Astrocyte of the hippocampus (primary cell): ENCODE results near the gene SHISA6.

ENCODE experiments used
- DNase-seq: peaks from one replicate; pipeline ENCODE4 v3.0.0; 2011; ENCODE audit warnings: low read depth, low spot score

Gene SHISA6

GRCh38 chr17:11349106-11349505, 108.1 kb downstream of the SHISA6 start:
- no peak for DNase-seq

GRCh38 chr17:11351479-11351878, 110.5 kb downstream of the SHISA6 start:
- no peak for DNase-seq

GRCh38 chr17:11353601-11354000, 112.6 kb downstream of the SHISA6 start:
- no peak for DNase-seq

GRCh38 chr17:11356371-11356770, 115.4 kb downstream of the SHISA6 start:
- no peak for DNase-seq

- DNase-seq: no peak
Observed at GRCh38 chr17:11363565-11364117, 122.6 kb downstream of the SHISA6 start.

GRCh38 chr17:11366272-11366850, 125.3 kb downstream of the SHISA6 start:
- DNase-seq: no peak

- DNase-seq: peak; percentile 6
Observed at GRCh38 chr17:11369575-11369974, 128.6 kb downstream of the SHISA6 start.

- no peak for DNase-seq
Observed at GRCh38 chr17:11372692-11373091, 131.7 kb downstream of the SHISA6 start.

- DNase-seq: no peak
Observed at GRCh38 chr17:11378506-11378905, 137.5 kb downstream of the SHISA6 start.

- no peak for DNase-seq
Observed at GRCh38 chr17:11380761-11381160, 139.7 kb downstream of the SHISA6 start.

- no peak for DNase-seq
Observed at GRCh38 chr17:11383157-11383556, 142.1 kb downstream of the SHISA6 start.

- DNase-seq: no peak
Observed at GRCh38 chr17:11384131-11384530, 143.1 kb downstream of the SHISA6 start.

- DNase-seq: no peak
Observed at GRCh38 chr17:11387610-11388009, 146.6 kb downstream of the SHISA6 start.

GRCh38 chr17:11388054-11388453, 147.0 kb downstream of the SHISA6 start:
- no peak for DNase-seq

GRCh38 chr17:11389583-11389982, 148.6 kb downstream of the SHISA6 start:
- DNase-seq: no peak

- DNase-seq: no peak
Observed at GRCh38 chr17:11391134-11391533, 150.1 kb downstream of the SHISA6 start.

GRCh38 chr17:11404431-11405276, 163.6 kb downstream of the SHISA6 start:
- peak; percentile 22 for DNase-seq

GRCh38 chr17:11406716-11407115, 165.7 kb downstream of the SHISA6 start:
- no peak for DNase-seq

GRCh38 chr17:11412654-11413053, 171.6 kb downstream of the SHISA6 start:
- DNase-seq: no peak

- DNase-seq: no peak
Observed at GRCh38 chr17:11418342-11418741, 177.3 kb downstream of the SHISA6 start.

- DNase-seq: no peak
Observed at GRCh38 chr17:11430751-11431150, 189.7 kb downstream of the SHISA6 start.

GRCh38 chr17:11438673-11439072, 197.7 kb downstream of the SHISA6 start:
- DNase-seq: no peak

- no peak for DNase-seq
Observed at GRCh38 chr17:11441004-11441403, 200.0 kb downstream of the SHISA6 start.
